Neural progenitor cell (in vitro differentiated cells): ENCODE results near the gene FAM124A. TPM values are rescaled to one million over a fixed set of nuclear protein-coding genes. Genes with fewer than 3 reads are reported as not detected.

ENCODE experiments used
- DNase-seq: peaks from one replicate; pipeline ENCODE4 v3.0.0-alpha.2; 2016; ENCODE audit warnings: low spot score
- H2AFZ ChIP-seq: fragments of 200-600 bp; sonication (generic); replicated peaks from 2 replicates; pipeline ENCODE4 v1.6.1; 2016; ENCODE audit warnings: antibody characterized with exemption
- H3F3A ChIP-seq: fragments of 200-600 bp; sonication (generic); 2 replicates; pipeline ENCODE4 v1.6.1; 2016; ENCODE audit warnings: antibody characterized with exemption, low read depth
- H3K27ac ChIP-seq: fragments of 200-600 bp; sonication (generic); 2 replicates; pipeline ENCODE4 v1.5.1; 2016; ENCODE audit warnings: mild to moderate bottlenecking
- H3K27me3 ChIP-seq: fragments of 200-600 bp; sonication (generic); 2 replicates; pipeline ENCODE4 v1.6.1; 2016; ENCODE audit warnings: mild to moderate bottlenecking, moderate library complexity
- H3K36me3 ChIP-seq: fragments of 200-600 bp; sonication (generic); 2 replicates; pipeline ENCODE4 v1.5.1; 2016
- H3K4me1 ChIP-seq: fragments of 200-600 bp; sonication (generic); 2 replicates; pipeline ENCODE4 v1.6.1; 2016; ENCODE audit warnings: mixed run types
- H3K4me2 ChIP-seq: fragments of 200-600 bp; sonication (generic); 2 replicates; pipeline ENCODE4 v1.6.1; 2016
- H3K4me3 ChIP-seq: fragments of 200-600 bp; sonication (generic); 2 replicates; pipeline ENCODE4 v1.5.1; 2016
- H3K79me2 ChIP-seq: fragments of 200-600 bp; sonication (generic); 2 replicates; pipeline ENCODE4 v1.6.1; 2016; ENCODE audit warnings: low read depth
- H3K9ac ChIP-seq: fragments of 200-600 bp; sonication (generic); 2 replicates; pipeline ENCODE4 v1.6.1; 2016
- H3K9me3 ChIP-seq: fragments of 200-600 bp; sonication (generic); 2 replicates; pipeline ENCODE4 v1.5.1; 2016; ENCODE audit warnings: low read depth
- H4K20me1 ChIP-seq: fragments of 200-600 bp; sonication (generic); 2 replicates; pipeline ENCODE4 v1.6.1; 2016; ENCODE audit warnings: low read depth
- H3K27ac Mint-ChIP-seq: 3 replicates; pipeline ENCODE4 v1.8.0; 2021; ENCODE audit warnings: mixed read lengths
- H3K27me3 Mint-ChIP-seq: 2 replicates; pipeline ENCODE4 v1.8.0; 2022; ENCODE audit warnings: low read depth, mild to moderate bottlenecking, inconsistent platforms, moderate library complexity, mixed read lengths; ENCODE audit not compliant: insufficient read depth
- H3K36me3 Mint-ChIP-seq: 3 replicates; pipeline ENCODE4 v1.8.0; 2021; ENCODE audit warnings: mixed read lengths
- H3K4me1 Mint-ChIP-seq: 3 replicates; pipeline ENCODE4 v1.8.0; 2021; ENCODE audit warnings: mixed read lengths
- H3K4me3 Mint-ChIP-seq: 3 replicates; pipeline ENCODE4 v1.8.0; 2021; ENCODE audit warnings: mild to moderate bottlenecking, moderate library complexity, mixed read lengths
- H3K9me3 Mint-ChIP-seq: 3 replicates; pipeline ENCODE4 v1.8.0; 2020; ENCODE audit warnings: mixed read lengths
- EZH2 ChIP-seq: fragments of 200-600 bp; sonication (generic); IDR thresholded peaks from 2 replicates; pipeline ENCODE4 v1.6.1; 2017; ENCODE audit warnings: antibody characterized with exemption, mild to moderate bottlenecking, moderate library complexity
- EZH2phosphoT487 ChIP-seq: fragments of 200-600 bp; sonication (generic); IDR thresholded peaks from 2 replicates; pipeline ENCODE4 v1.6.1; 2017; ENCODE audit warnings: antibody characterized with exemption
- total RNA-seq: library from RNA; depleted of rRNA; stranded (reverse); fragments of >200 nt; gene quantifications from 2 replicates; pipeline ENCODE4 v1.2.3, GENCODE V29; 2015; ENCODE audit warnings: low replicate concordance
- TF ChIP-seq, protein P1 (sequence below): fragments of 200-600 bp; sonication (generic); IDR thresholded peaks from 2 replicates; pipeline ENCODE4 v1.5.1; 2017; ENCODE audit warnings: antibody characterized with exemption, mild to moderate bottlenecking

Gene FAM124A
- total RNA-seq, 1 donor from 2014 or later: 22.6 TPM

DNA sequence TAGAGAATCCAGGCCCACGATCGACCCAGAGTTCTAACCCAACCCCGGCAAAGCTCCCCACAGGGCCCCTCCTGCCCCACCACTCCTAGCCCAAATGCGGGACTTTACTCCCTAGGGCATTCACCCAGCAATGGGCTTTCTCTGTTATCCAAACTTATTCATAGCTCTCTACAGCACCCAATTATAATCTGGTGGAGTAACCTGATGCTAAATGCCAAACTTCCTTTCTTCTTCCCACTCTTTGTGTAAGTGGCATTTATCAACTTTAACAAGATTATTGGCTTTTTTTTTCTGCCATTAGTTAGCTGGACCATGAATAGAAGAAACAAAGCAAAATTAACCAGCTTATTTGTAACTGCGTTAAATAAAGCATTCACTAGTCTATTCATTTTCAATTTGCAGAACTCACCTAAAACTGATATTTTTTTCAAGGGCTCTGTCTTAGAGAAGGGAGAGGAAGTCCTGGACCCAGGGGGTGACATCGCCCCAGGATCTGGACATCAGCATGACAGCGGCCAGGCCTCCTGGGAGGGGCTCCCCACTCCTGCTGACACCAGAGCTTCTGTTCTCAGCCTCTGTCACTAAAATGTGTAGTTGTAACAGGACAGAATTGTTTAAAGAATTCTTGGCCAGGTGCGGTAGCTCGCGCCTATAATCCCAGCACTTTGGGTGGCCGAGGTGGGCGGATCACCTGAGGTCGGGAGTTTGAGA lies 1.5 kb downstream of the FAM124A start:
- Histone ChIP-seq H3K36me3 (peaks cover 4% of the 10 kb centered on the region), H3K4me3 (peak overlapping the region; percentile 78), H3K4me2 (peak overlapping the region; percentile 93), H3F3A (peaks cover 54% of the 10 kb centered on the region), H3K4me1 (peaks cover 52% of the 10 kb centered on the region), H3K9me3 (no peaks in the 10 kb centered on the region), H4K20me1 (peaks cover 50% of the 10 kb centered on the region), H2AFZ (no peak overlapping the region), H3K27ac (peak overlapping the region; percentile 47), H3K9ac (peak overlapping the region; percentile 34), H3K79me2 (peaks cover 58% of the 10 kb centered on the region), H3K27me3 (peaks cover 13% of the 10 kb centered on the region)
- Mint-ChIP-seq H3K4me3 (peak overlapping the region; percentile 91), H3K27me3 (peaks cover 7% of the 10 kb centered on the region), H3K36me3 (peaks cover 11% of the 10 kb centered on the region), H3K4me1 (peaks cover 19% of the 10 kb centered on the region), H3K27ac (no peak overlapping the region), H3K9me3 (no peaks in the 10 kb centered on the region)
- TF ChIP-seq EZH2phosphoT487: no peak
- TF ChIP-seq EZH2: no peak
- TF ChIP-seq, protein P1, sequence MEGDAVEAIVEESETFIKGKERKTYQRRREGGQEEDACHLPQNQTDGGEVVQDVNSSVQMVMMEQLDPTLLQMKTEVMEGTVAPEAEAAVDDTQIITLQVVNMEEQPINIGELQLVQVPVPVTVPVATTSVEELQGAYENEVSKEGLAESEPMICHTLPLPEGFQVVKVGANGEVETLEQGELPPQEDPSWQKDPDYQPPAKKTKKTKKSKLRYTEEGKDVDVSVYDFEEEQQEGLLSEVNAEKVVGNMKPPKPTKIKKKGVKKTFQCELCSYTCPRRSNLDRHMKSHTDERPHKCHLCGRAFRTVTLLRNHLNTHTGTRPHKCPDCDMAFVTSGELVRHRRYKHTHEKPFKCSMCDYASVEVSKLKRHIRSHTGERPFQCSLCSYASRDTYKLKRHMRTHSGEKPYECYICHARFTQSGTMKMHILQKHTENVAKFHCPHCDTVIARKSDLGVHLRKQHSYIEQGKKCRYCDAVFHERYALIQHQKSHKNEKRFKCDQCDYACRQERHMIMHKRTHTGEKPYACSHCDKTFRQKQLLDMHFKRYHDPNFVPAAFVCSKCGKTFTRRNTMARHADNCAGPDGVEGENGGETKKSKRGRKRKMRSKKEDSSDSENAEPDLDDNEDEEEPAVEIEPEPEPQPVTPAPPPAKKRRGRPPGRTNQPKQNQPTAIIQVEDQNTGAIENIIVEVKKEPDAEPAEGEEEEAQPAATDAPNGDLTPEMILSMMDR: no peak
- DNase-seq: no peak

DNA sequence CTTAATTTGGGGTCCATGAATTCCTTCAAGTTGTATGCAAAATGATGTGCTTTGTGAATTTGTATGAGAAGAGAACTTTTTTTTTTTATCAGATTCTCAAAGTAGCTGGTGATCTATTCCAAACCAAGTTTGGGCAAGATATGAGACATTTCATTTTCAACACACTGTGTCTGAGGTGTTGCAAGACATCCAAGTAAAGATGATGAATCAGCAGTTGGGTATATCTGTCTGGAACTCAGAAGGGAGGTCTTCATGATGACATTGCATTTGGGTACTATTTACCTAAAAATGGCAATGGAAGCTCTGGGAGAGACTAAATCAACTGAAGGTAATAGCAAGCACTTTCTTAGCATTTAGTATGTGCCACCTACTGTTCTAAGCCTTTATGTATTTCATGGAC lies 2.8 kb downstream of the FAM124A start:
- Histone ChIP-seq H3K27me3 (peaks cover 13% of the 10 kb centered on the region), H3K27ac (no peak overlapping the region), H3K9me3 (no peaks in the 10 kb centered on the region), H3F3A (peaks cover 60% of the 10 kb centered on the region), H4K20me1 (peaks cover 63% of the 10 kb centered on the region), H3K9ac (no peak overlapping the region), H3K4me1 (peaks cover 65% of the 10 kb centered on the region), H3K36me3 (peaks cover 4% of the 10 kb centered on the region), H3K4me2 (peak overlapping the region; percentile 93), H3K79me2 (peaks cover 71% of the 10 kb centered on the region), H2AFZ (no peak overlapping the region), H3K4me3 (peak overlapping the region; percentile 78)
- DNase-seq: no peak
- no peak overlapping the region for H3K27ac Mint-ChIP-seq
- H3K4me3 Mint-ChIP-seq: peak overlapping the region; percentile 61
- peaks cover 28% of the 10 kb centered on the region for H3K4me1 Mint-ChIP-seq
- peaks cover 11% of the 10 kb centered on the region for H3K36me3 Mint-ChIP-seq
- TF ChIP-seq EZH2phosphoT487: no peak
- no peak for TF ChIP-seq EZH2
- TF ChIP-seq, protein P1: no peak
- peaks cover 7% of the 10 kb centered on the region for H3K27me3 Mint-ChIP-seq
- no peaks in the 10 kb centered on the region for H3K9me3 Mint-ChIP-seq

DNA sequence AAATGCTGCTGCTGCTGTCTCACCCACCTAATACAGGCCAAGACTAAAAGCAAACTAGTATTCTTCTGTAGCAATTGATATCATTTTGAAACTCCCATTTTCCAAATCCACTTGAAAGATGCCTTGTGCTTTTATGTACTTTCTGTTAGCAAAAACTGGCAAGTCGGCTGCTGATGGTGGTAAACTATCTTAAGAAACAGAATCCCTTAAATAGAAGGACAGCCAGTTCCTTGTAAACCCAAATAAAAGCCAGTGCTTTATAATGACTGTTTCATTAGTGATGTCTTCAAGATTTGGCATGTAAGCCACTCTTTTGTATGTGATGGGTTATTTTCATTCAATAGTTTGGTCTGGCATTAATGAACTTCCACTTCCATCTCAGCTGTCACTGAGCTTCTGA lies 5.2 kb downstream of the FAM124A start:
- Histone ChIP-seq H3F3A (peaks cover 68% of the 10 kb centered on the region), H3K4me3 (no peak overlapping the region), H2AFZ (no peak overlapping the region), H3K4me1 (peaks cover 70% of the 10 kb centered on the region), H4K20me1 (peaks cover 82% of the 10 kb centered on the region), H3K27me3 (no peaks in the 10 kb centered on the region), H3K36me3 (peaks cover 13% of the 10 kb centered on the region), H3K27ac (peak overlapping the region; percentile 54), H3K4me2 (peak overlapping the region; percentile 21), H3K9me3 (no peaks in the 10 kb centered on the region), H3K9ac (no peak overlapping the region), H3K79me2 (peaks cover 95% of the 10 kb centered on the region)
- Mint-ChIP-seq H3K27ac (no peak overlapping the region), H3K36me3 (peaks cover 13% of the 10 kb centered on the region), H3K4me1 (peaks cover 36% of the 10 kb centered on the region), H3K4me3 (no peak overlapping the region), H3K27me3 (peaks cover 6% of the 10 kb centered on the region), H3K9me3 (no peaks in the 10 kb centered on the region)
- TF ChIP-seq, protein P1: no peak
- DNase-seq: no peak
